Activated T-helper 17 cell treated with anti-CD3 and anti-CD28 coated beads, Interleukin-2, amount 50 U/mL, for 72 hours (primary cell): ENCODE data around the gene CD164L2. TPM values are rescaled to one million over a fixed set of nuclear protein-coding genes. Genes with fewer than 3 reads are reported as not detected.
"Not testable (repeated sequence)": the region's sequence is repeated elsewhere in the genome, so short reads cannot be mapped to it uniquely, and the experiment has no call there.

Experiments
- ATAC-seq: fragments of 150-1000 bp; cut with Tn5 transposase; replicated peaks from 2 replicates; pipeline ENCODE4 v1.10.0; 2021; ENCODE audit warnings: mild to moderate bottlenecking, moderate library complexity
- H3K27ac Mint-ChIP-seq: one replicate; pipeline ENCODE4 v1.8.0; 2022; ENCODE audit warnings: mixed read lengths
- H3K27me3 Mint-ChIP-seq: one replicate; pipeline ENCODE4 v1.8.0; 2022; ENCODE audit warnings: mixed read lengths
- H3K36me3 Mint-ChIP-seq: one replicate; pipeline ENCODE4 v1.8.0; 2022; ENCODE audit warnings: low read depth, mild to moderate bottlenecking, mixed read lengths
- H3K4me1 Mint-ChIP-seq: one replicate; pipeline ENCODE4 v1.8.0; 2022; ENCODE audit warnings: mixed read lengths
- H3K4me3 Mint-ChIP-seq: one replicate; pipeline ENCODE4 v1.8.0; 2022; ENCODE audit warnings: mild to moderate bottlenecking, mixed read lengths
- H3K9me3 Mint-ChIP-seq: one replicate; pipeline ENCODE4 v1.8.0; 2022; ENCODE audit warnings: mixed read lengths
- total RNA-seq, 2 donors: library from RNA; stranded (reverse); gene quantifications; one replicate each; pipeline ENCODE4 v1.2.3, GENCODE V29; 2022

CD164L2 gene
- total RNA-seq, 2 donors from 2014 or later: not detected

GRCh38 chr1:27384797-27385196, 1.7 kb upstream of the CD164L2 start:
- not testable (repeated sequence) for H3K27ac Mint-ChIP-seq, ATAC-seq, H3K4me3 Mint-ChIP-seq, H3K4me1 Mint-ChIP-seq, H3K27me3 Mint-ChIP-seq, H3K36me3 Mint-ChIP-seq, H3K9me3 Mint-ChIP-seq

GRCh38 chr1:27383661-27384060, 528 bp upstream of the CD164L2 start:
- Mint-ChIP-seq H3K36me3 (no peaks in the 10 kb centered on the region), H3K27ac (no peak overlapping the region), H3K4me1 (peaks cover 3% of the 10 kb centered on the region), H3K27me3 (no peaks in the 10 kb centered on the region), H3K9me3 (no peaks in the 10 kb centered on the region), H3K4me3 (no peak overlapping the region)
- ATAC-seq: no peak

- Mint-ChIP-seq H3K4me3 (no peak overlapping the region), H3K27me3 (no peaks in the 10 kb centered on the region), H3K4me1 (no peaks in the 10 kb centered on the region), H3K27ac (no peak overlapping the region), H3K36me3 (no peaks in the 10 kb centered on the region), H3K9me3 (no peaks in the 10 kb centered on the region)
- ATAC-seq: no peak
Measured at GRCh38 chr1:27381969-27382762, 967 bp downstream of the CD164L2 start.

- Mint-ChIP-seq H3K4me1 (no peaks in the 10 kb centered on the region), H3K36me3 (no peaks in the 10 kb centered on the region), H3K27ac (peak overlapping the region; percentile 48), H3K4me3 (no peak overlapping the region), H3K27me3 (no peaks in the 10 kb centered on the region), H3K9me3 (no peaks in the 10 kb centered on the region)
- no peak for ATAC-seq
Measured at GRCh38 chr1:27380766-27381733, 2.1 kb downstream of the CD164L2 start.

GRCh38 chr1:27380224-27380623, 2.9 kb downstream of the CD164L2 start:
- ATAC-seq: no peak
- H3K27ac Mint-ChIP-seq: no peak overlapping the region

GRCh38 chr1:27379564-27380122, 3.5 kb downstream of the CD164L2 start:
- Mint-ChIP-seq H3K4me1 (no peaks in the 10 kb centered on the region), H3K27me3 (no peaks in the 10 kb centered on the region), H3K27ac (no peak overlapping the region), H3K36me3 (no peaks in the 10 kb centered on the region), H3K4me3 (no peak overlapping the region), H3K9me3 (no peaks in the 10 kb centered on the region)
- no peak for ATAC-seq

More at GRCh38 chr1:27380224-27380623, 2.9 kb downstream of the CD164L2 start:
- Mint-ChIP-seq H3K4me3 (no peak overlapping the region), H3K4me1 (no peaks in the 10 kb centered on the region), H3K36me3 (no peaks in the 10 kb centered on the region), H3K27me3 (no peaks in the 10 kb centered on the region), H3K9me3 (no peaks in the 10 kb centered on the region)

- Mint-ChIP-seq H3K36me3 (no peaks in the 10 kb centered on the region), H3K9me3 (no peaks in the 10 kb centered on the region), H3K4me1 (no peaks in the 10 kb centered on the region), H3K4me3 (no peak overlapping the region), H3K27ac (no peak overlapping the region), H3K27me3 (no peaks in the 10 kb centered on the region)
- ATAC-seq: no peak
Measured at GRCh38 chr1:27377760-27378495, 5.2 kb downstream of the CD164L2 start.

GRCh38 chr1:27374362-27375086, 8.6 kb downstream of the CD164L2 start, which contains the start of gene FCN3:
TSS of gene FCN3 (minus strand) at chr1:27374824. CDS start at chr1:27374818, 6 bp downstream.
- H3K4me1 Mint-ChIP-seq: no peaks in the 10 kb centered on the region
- no peaks in the 10 kb centered on the region for H3K27me3 Mint-ChIP-seq
- H3K9me3 Mint-ChIP-seq: no peaks in the 10 kb centered on the region
- H3K4me3 Mint-ChIP-seq: no peak within 1 kb of the TSS
- ATAC-seq: no peak
- no peak within 1 kb of the TSS for H3K27ac Mint-ChIP-seq
- H3K36me3 Mint-ChIP-seq: no peaks in the 10 kb centered on the region

- no peak for ATAC-seq
- Mint-ChIP-seq H3K27ac (no peak overlapping the region), H3K27me3 (no peaks in the 10 kb centered on the region), H3K36me3 (no peaks in the 10 kb centered on the region), H3K4me3 (no peak overlapping the region), H3K9me3 (no peaks in the 10 kb centered on the region), H3K4me1 (no peaks in the 10 kb centered on the region)
Measured at GRCh38 chr1:27372808-27373690, 10.1 kb downstream of the CD164L2 start.

GRCh38 chr1:27372022-27372807, 10.9 kb downstream of the CD164L2 start:
- Mint-ChIP-seq H3K9me3 (no peaks in the 10 kb centered on the region), H3K27ac (no peak overlapping the region), H3K4me3 (no peak overlapping the region), H3K4me1 (no peaks in the 10 kb centered on the region), H3K27me3 (no peaks in the 10 kb centered on the region), H3K36me3 (no peaks in the 10 kb centered on the region)
- ATAC-seq: no peak

- Mint-ChIP-seq H3K4me3 (no peak overlapping the region), H3K9me3 (no peaks in the 10 kb centered on the region), H3K36me3 (no peaks in the 10 kb centered on the region), H3K27ac (no peak overlapping the region), H3K4me1 (no peaks in the 10 kb centered on the region), H3K27me3 (no peaks in the 10 kb centered on the region)
- ATAC-seq: no peak
Measured at GRCh38 chr1:27368869-27369582, 14.1 kb downstream of the CD164L2 start.

- H3K27me3 Mint-ChIP-seq: no peaks in the 10 kb centered on the region
- H3K4me1 Mint-ChIP-seq: no peaks in the 10 kb centered on the region
- H3K27ac Mint-ChIP-seq: no peak overlapping the region
- ATAC-seq: no peak
- no peaks in the 10 kb centered on the region for H3K36me3 Mint-ChIP-seq
- no peaks in the 10 kb centered on the region for H3K9me3 Mint-ChIP-seq
- peak overlapping the region; percentile 59 for H3K4me3 Mint-ChIP-seq
Measured at GRCh38 chr1:27367160-27367650, 15.9 kb downstream of the CD164L2 start.
